Fibroblast of pulmonary artery (primary cell): Measurements from ENCODE around the gene GFAP.

Experiments used
- DNase-seq: peaks from one replicate; pipeline ENCODE4 v3.0.0-alpha.2; 2010; ENCODE audit warnings: low read depth
- H3K4me3 ChIP-seq: replicated peaks from 2 replicates; pipeline ENCODE4 v1.5.1; 2011; ENCODE audit warnings: low read depth, mild to moderate bottlenecking, control low read depth, low read length, moderate library complexity
- TF ChIP-seq, protein P1 (sequence below): IDR thresholded peaks from 2 replicates; pipeline ENCODE4 v1.5.1; 2011; ENCODE audit warnings: mild to moderate bottlenecking, control low read depth, low read length, inconsistent platforms; ENCODE audit errors: missing control alignments

GFAP gene

DNA sequence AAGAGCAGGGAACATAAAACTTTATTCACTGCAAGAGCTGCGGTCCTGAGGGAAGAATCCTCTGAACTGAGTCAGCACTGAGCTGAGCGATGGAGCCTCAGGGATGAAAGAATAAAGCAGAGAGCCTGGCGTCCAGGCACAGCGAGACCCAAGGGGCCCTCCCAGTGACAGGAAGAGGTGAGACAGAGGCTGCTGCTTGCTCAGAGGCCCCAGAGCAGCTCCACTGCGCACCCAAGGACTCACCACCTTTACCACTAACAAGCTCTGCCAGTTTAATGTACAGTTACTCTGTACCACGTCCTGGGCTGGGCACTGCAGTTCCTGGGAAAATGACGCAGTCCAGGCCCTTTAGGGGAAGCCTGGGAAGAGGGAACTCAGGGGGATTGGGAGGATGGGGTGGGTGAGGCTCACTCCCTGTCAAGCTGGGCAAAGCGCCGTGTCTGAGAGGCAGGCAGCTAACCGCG is 5.6 kb downstream of the GFAP start:
- H3K4me3 ChIP-seq: no peak overlapping the region
- TF ChIP-seq, protein P1, sequence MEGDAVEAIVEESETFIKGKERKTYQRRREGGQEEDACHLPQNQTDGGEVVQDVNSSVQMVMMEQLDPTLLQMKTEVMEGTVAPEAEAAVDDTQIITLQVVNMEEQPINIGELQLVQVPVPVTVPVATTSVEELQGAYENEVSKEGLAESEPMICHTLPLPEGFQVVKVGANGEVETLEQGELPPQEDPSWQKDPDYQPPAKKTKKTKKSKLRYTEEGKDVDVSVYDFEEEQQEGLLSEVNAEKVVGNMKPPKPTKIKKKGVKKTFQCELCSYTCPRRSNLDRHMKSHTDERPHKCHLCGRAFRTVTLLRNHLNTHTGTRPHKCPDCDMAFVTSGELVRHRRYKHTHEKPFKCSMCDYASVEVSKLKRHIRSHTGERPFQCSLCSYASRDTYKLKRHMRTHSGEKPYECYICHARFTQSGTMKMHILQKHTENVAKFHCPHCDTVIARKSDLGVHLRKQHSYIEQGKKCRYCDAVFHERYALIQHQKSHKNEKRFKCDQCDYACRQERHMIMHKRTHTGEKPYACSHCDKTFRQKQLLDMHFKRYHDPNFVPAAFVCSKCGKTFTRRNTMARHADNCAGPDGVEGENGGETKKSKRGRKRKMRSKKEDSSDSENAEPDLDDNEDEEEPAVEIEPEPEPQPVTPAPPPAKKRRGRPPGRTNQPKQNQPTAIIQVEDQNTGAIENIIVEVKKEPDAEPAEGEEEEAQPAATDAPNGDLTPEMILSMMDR: no peak
- peak; percentile 28 for DNase-seq

DNA sequence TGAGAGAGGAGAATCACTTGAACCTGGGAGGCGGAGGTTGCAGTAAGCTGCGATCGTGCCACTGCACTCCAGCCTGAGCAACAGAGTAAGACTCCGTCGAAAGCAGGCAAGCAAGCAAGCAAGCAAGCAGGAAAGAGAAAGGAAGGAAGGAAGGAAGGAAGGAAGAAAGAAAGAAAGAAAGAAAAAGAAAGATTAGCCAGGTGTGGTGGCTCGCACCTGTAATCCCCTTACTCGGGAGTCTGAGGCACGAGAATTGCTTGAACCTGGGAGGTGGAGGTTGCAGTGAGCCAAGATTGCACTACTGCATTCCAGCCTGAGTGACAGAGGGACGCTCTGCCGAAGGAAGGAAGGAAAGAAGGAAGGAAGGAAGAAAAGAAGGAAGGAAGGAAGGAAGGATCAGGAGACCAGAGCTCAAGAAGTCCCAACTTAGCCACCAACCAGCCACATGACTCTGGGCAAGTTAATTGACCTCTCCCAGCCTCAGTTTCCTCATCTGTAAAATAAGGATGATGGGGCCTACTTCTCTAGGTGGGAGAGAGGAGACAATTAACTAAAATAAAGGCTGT is 6.5 kb downstream of the GFAP start:
- H3K4me3 ChIP-seq: no peak overlapping the region
- no peak for DNase-seq
- TF ChIP-seq, protein P1: no peak

DNA sequence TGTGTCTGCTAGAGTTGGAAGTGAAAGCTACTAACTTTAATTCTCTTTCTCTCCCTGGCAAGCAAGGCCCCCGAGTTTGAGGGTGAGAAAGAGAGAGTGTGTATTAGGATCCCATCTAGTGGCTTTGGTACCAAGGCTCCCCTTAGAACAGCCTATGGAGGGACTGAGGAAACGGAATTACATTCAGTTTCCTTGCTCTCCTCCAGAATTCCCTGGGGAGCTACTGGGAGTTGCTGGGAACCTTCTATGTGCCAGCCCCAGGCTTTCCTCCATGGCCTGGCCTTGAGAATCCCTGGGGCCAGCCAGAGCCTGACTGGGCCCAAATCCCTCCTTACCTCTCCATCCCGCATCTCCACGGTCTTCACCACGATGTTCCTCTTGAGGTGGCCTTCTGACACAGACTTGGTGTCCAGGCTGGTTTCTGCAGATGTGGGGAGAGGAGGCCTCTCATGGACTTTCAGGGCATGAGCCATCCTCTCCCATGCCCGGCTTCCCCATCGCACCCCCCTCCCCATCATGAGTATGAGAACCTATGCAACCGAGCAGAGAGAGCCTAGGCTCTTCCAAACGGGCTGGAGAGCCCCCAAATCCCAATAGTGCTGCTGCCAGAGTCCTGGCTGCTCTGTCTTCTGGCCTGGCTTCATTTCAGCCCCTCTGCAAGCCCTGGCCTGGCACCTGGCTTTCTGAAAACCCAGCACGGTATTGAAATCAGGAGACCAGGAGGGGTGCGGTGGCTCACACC is 7.4 kb downstream of the GFAP start:
- no peak for DNase-seq
- no peak overlapping the region for H3K4me3 ChIP-seq
- TF ChIP-seq, protein P1: no peak

DNA sequence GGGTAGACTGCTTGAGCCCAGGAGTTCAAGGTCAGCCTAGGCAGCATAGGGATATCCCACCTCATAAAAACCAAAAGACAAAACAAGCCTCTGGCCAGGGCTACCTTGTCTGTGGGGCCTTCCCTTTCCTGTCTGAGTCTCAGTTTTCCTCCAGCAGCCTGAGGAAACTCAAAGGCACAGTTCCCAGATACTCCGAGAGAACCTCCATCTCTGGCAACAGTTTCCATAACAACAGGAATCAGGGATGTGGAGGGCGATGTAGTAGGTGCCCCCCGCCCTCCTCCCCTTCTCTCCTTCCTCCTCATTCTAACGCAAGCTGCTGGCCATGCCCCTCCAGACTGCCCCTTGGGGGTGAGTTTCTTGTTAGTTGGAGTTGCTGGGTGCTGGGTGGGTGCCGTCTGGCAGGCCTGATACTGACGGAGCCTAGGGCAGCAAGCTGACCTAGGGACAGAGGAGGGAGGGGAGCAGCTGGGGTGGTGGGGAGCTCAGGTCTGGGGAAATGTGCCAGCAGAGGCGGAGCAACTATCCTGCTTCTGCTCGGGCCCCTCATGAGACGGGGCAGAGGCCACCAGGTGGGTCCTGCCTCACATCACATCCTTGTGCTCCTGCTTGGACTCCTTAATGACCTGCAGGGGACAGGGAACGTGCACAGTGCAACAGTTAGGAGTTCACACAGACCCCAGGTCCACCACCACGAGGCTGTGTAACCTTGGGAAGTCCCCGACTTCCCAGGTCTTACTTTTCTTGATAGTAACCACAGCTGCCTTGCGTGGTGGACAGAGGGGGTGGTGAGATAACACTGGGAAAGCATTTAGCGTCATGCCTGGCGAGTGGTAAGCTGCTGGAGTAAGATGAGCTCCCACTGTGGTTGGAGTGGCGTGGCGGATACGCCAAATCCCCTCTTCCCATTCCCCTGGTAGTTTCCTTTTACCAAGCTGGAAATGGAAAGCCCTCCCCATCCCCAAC is 8.3 kb downstream of the GFAP start:
- H3K4me3 ChIP-seq: no peak overlapping the region
- TF ChIP-seq, protein P1: no peak
- no peak for DNase-seq

DNA sequence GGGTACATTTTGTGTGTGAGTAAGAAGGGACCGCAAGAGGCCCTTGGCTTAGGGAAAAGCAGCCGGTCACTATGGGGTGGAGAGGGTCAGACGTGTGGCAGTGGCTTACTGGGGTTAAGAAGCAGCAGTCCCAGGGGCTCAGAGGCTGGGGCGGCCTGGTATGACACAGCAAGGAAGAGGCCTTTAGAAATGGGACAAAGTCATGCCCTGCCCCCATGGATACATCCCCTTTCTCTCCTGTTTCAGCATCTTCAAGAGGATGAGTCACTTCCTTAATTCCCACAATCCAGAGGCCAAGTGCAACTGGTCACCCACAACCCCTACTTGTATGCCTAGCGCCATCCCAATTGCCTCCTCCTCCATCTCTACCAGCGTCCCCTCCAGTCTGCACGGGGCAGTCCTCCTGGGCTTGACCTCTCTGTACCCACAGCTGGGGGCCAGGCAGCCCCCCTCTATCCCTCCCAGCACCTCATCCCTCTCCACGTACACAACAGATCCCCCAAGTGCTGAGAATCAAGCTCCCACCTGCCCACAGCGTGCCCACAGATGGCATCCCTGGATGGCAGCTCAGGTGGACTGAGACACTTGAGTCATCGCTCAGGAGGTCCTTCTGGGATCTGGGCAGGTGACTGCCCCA is 9.2 kb downstream of the GFAP start:
- peak; percentile 92 for DNase-seq
- no peak overlapping the region for H3K4me3 ChIP-seq
- TF ChIP-seq, protein P1: no peak
